Prostate gland (tissue), 2 donors: ENCODE results near the gene RGMA. TPM values are rescaled to one million over a fixed set of nuclear protein-coding genes. Genes with fewer than 3 reads are reported as not detected.

Source experiments
- DNase-seq: peaks from one replicate; pipeline ENCODE4 v3.0.0-alpha.2; 2019; ENCODE audit warnings: low spot score
- H3K27ac ChIP-seq, 2 donors: fragments of 200-600 bp; sonication (generic); 2 replicates each; pipeline ENCODE4 v1.5.1; 2017 to 2019
- H3K27me3 ChIP-seq: fragments of 200-600 bp; sonication (generic); replicated peaks from 2 replicates; pipeline ENCODE4 v1.5.1; 2019; ENCODE audit not compliant: insufficient read depth
- H3K36me3 ChIP-seq, 2 donors: fragments of 200-600 bp; sonication (generic); 1 replicate in 1 of 2; 2 replicates in 1 of 2; pipeline versions ENCODE4 v1.5.1 to v1.8.1; 2017 to 2019
- H3K4me1 ChIP-seq: fragments of 200-600 bp; sonication (generic); replicated peaks from 2 replicates; pipeline ENCODE4 v1.5.1; 2019
- H3K4me3 ChIP-seq, 2 donors: fragments of 200-600 bp; sonication (generic); 2 replicates each; pipeline ENCODE4 v1.5.1; 2017 to 2019
- H3K9me3 ChIP-seq: fragments of 200-600 bp; sonication (generic); 2 replicates; pipeline ENCODE4 v1.5.1; 2017
- CTCF ChIP-seq, 4 experiments: fragments of 200-600 bp in 2 of 4; fragments of 450-650 bp in 2 of 4; sonication (generic) in 2 of 4; IDR thresholded peaks; 1 replicate in 3 of 4; 2 replicates in 1 of 4; pipeline ENCODE4 v1.5.1; 2016 to 2019; ENCODE audit warnings: antibody characterized with exemption in 4 of 4, mild to moderate bottlenecking in 2 of 4, moderate library complexity in 2 of 4
- POLR2A ChIP-seq: fragments of 450-650 bp; IDR thresholded peaks from one replicate; pipeline ENCODE4 v1.6.1; 2016; ENCODE audit warnings: antibody characterized with exemption, mild to moderate bottlenecking
- POLR2AphosphoS5 ChIP-seq: sonication (generic); formaldehyde crosslinking; IDR thresholded peaks from one replicate; pipeline ENCODE4 v1.6.1; 2017; ENCODE audit warnings: antibody characterized with exemption
- WGBS: methylation state at CpG from one replicate; pipeline ENCODE4 v1.1.5; 2018; 5-methylcytosine and 5-hydroxymethylcytosine counted together
- intact Hi-C: fragments of 100-400 bp; cut with DNase I; formaldehyde crosslinking; loops from one replicate; pipeline ENCODE4 v1.14.2; 2022
- total RNA-seq, 2 donors: library from RNA; depleted of rRNA; stranded (reverse); fragments of >200 nt; gene quantifications; one replicate each; pipeline ENCODE4 v1.1.0, GENCODE V29; 2016

Gene RGMA
- total RNA-seq, 2 donors from 2014 or later, result 10.3 to 93.8 TPM

- Histone ChIP-seq H3K9me3 (no peaks in the 10 kb centered on the region), H3K27ac (no peak overlapping the region), H3K36me3 (peaks cover 7 to 9% of the 10 kb centered on the region in 2 donors), H3K4me1 (peaks cover 31% of the 10 kb centered on the region), H3K27me3 (no peaks in the 10 kb centered on the region), H3K4me3 (no peak overlapping the region)
- WGBS, result 78% methylated on average over 10 of the region's 10 CpGs
- no peak for DNase-seq
- intact Hi-C loops, result loop anchor here (5.0 kb wide), 2 partner anchors 45 to 220 kb away; no protein-coding TSS in a partner anchor
- TF ChIP-seq POLR2A (no peak), POLR2AphosphoS5 (no peak), CTCF (IDR thresholded peaks at IDR 0.05) (no peak)
Measured at GRCh38 chr15:93027413-93027812, 61.6 kb downstream of the RGMA start.

DNA sequence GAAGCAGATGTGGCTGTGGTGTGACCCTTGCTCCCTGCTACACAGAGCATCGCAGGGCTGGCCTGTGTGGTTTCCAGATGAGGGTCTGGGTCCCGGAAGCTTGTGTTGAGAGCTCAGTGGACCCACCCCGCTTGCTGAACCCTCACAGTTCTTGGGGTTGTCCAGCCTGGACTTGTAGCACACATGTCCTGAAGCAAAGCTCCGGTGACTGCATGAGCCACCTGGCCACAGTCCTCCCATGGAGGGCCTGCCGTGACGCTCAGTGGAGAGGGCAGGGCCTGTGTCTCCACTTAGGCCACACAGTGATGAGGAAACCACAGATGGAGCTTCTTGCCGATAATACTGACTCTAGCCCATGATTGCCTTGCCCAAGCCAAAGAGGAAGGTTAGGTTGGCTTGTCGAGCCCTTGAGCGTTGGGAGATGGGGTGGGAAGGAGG, 62.6 kb downstream of the RGMA start:
- no peak for DNase-seq
- H3K36me3 ChIP-seq, result peaks cover 7 to 9% of the 10 kb centered on the region in 2 donors
- WGBS, result 84% methylated on average over 9 of the region's 9 CpGs
- no peaks in the 10 kb centered on the region for H3K9me3 ChIP-seq
- H3K4me3 ChIP-seq, result no peak overlapping the region
- no peak for TF ChIP-seq POLR2A
- TF ChIP-seq POLR2AphosphoS5, result no peak
- no peak for TF ChIP-seq CTCF (IDR thresholded peaks at IDR 0.05)
- intact Hi-C loops, result loop anchor here (5.0 kb wide), 2 partner anchors 46 to 219 kb away; no protein-coding TSS in a partner anchor
- peaks cover 31% of the 10 kb centered on the region for H3K4me1 ChIP-seq
- no peak overlapping the region for H3K27ac ChIP-seq
- H3K27me3 ChIP-seq, result no peaks in the 10 kb centered on the region

- no peak for TF ChIP-seq POLR2AphosphoS5
- TF ChIP-seq POLR2A, result no peak
- TF ChIP-seq CTCF (IDR thresholded peaks at IDR 0.05), result no peak
- no peaks in the 10 kb centered on the region for H3K9me3 ChIP-seq
- H3K4me3 ChIP-seq, result no peak overlapping the region
- WGBS, result 73% methylated on average over 1 of the region's 1 CpG
- no peak overlapping the region for H3K27ac ChIP-seq
- intact Hi-C loops, result loop anchor here (5.0 kb wide), 2 partner anchors 47 to 218 kb away; no protein-coding TSS in a partner anchor
- peaks cover 8 to 9% of the 10 kb centered on the region in 2 donors for H3K36me3 ChIP-seq
- no peak for DNase-seq
- no peaks in the 10 kb centered on the region for H3K27me3 ChIP-seq
- peaks cover 31% of the 10 kb centered on the region for H3K4me1 ChIP-seq
Measured at GRCh38 chr15:93025625-93025982, 63.4 kb downstream of the RGMA start.

DNA sequence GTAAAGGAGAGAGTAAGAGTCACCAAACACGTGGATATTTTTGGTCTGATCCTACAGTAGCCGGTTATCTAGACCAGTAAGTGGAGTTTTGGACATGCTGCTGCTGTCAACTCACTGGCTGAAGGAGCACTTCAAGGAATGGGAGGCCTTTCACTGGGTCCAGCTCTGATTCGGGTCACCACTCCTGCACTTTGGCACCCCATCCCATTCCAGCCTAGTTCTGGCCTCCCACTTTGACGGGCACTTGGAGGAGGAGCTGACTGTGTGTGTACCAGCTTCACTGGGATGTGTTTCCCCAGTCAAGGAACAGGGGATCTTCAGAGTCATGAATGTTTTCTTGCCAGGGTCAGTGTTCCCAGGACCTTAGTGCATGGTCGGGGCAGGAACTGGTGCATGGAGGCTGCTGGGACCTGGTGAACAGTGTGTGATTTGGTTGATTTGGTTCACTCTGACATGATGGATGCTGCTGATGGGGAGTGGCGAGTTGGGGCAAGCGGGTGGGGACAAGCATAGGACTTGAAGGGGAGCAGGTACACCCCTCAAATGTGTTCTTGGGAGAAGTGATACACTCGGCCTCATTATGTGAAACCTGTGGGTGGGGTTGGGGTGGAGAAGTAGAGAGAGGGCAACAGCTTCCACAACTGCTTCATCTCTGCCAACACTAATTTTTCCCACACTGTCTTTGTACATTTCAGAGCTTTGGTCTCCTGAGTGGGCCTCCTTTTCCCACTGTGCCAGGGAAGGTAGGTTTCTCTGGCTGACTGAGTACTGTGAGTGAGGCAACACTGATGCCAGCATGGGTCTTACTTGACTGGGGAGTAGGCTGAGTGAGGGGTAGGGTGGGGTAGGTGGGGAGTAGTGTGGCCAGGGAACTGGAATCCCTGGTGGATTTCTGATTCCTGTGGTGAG, 64.0 kb downstream of the RGMA start:
- Histone ChIP-seq H3K9me3 (no peaks in the 10 kb centered on the region), H3K27me3 (no peaks in the 10 kb centered on the region), H3K4me1 (peaks cover 25% of the 10 kb centered on the region), H3K4me3 (no peak overlapping the region), H3K27ac (no peak overlapping the region), H3K36me3 (peaks cover 9 to 15% of the 10 kb centered on the region in 2 donors)
- no peak for DNase-seq
- intact Hi-C loops, result loop anchor here (5.0 kb wide), 2 partner anchors 47 to 218 kb away; no protein-coding TSS in a partner anchor
- WGBS, result 81% methylated on average over 8 of the region's 8 CpGs
- TF ChIP-seq POLR2AphosphoS5, result no peak
- TF ChIP-seq POLR2A, result no peak
- no peak for TF ChIP-seq CTCF (IDR thresholded peaks at IDR 0.05)
